ENCODE results near the gene FRMD7. TPM values are rescaled to one million over a fixed set of nuclear protein-coding genes. Genes with fewer than 3 reads are reported as not detected.
"Not testable (repeated sequence)": the region's sequence is repeated elsewhere in the genome, so short reads cannot be mapped to it uniquely, and the experiment has no call there.

Gene FRMD7, protein sequence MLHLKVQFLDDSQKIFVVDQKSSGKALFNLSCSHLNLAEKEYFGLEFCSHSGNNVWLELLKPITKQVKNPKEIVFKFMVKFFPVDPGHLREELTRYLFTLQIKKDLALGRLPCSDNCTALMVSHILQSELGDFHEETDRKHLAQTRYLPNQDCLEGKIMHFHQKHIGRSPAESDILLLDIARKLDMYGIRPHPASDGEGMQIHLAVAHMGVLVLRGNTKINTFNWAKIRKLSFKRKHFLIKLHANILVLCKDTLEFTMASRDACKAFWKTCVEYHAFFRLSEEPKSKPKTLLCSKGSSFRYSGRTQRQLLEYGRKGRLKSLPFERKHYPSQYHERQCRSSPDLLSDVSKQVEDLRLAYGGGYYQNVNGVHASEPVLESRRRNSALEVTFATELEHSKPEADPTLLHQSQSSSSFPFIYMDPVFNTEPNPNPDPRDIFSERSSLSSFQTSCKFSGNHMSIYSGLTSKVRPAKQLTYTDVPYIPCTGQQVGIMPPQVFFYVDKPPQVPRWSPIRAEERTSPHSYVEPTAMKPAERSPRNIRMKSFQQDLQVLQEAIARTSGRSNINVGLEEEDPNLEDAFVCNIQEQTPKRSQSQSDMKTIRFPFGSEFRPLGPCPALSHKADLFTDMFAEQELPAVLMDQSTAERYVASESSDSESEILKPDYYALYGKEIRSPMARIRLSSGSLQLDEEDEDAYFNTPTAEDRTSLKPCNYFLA
- 1 to 10 TPM; 1.6 to 1.7 (median 1.7) TPM for polyA plus RNA-seq (ENCODE audit: insufficient read length in 3 of 3)

GRCh38 chrX:132127743-132128142 lies at the start of gene FRMD7:
FRMD7 (minus strand) TSS chrX:132128020; CDS start chrX:132127844, 176 bp downstream.
- DNase-seq (ENCODE audit: low read depth in 3 of 3, low spot score in 2 of 3): no peak

DNA sequence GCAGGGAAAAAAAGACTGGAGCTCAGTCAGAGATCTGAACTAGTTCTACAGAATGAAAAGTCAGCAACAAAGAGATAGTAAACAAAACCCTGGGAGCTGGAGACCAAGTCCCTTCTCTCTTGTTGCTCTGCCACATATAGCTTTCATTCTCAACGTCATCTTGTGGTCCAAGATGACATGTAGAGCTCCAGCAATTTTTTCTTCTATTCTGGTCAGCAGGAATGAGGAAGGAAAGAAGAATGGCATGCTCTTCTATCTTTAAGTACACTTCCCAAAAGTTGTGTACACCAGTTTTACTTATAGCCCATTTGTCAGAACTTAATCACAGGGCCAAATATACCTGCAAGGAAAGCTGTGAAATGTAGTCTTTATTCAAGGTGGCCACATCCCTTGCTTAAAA lies 45.8 kb upstream of the FRMD7 start:
- DNase-seq (ENCODE audit: low read depth in 3 of 3, low spot score in 2 of 3): no peak

DNA sequence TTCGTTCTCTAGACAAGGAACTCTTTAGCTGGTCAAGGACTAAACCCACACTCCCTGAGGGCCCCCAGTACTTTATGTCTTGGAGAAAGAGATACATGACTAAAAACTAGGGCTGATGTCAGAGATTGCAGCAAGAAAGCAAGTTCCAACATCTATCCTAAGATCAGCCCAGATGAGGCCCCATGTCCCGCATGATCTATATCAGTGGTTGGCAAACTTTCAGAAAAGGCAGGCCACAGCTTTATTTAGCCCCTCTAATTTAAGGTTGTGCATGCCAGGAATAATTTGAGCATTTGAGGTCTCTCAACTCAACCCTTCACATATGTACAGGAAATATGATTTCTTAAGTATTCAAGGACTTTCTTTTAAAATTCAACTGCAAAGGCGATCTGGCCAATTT lies 44.1 kb upstream of the FRMD7 start:
- no peak for DNase-seq (ENCODE audit: low read depth in 3 of 3, low spot score in 2 of 3)

DNA sequence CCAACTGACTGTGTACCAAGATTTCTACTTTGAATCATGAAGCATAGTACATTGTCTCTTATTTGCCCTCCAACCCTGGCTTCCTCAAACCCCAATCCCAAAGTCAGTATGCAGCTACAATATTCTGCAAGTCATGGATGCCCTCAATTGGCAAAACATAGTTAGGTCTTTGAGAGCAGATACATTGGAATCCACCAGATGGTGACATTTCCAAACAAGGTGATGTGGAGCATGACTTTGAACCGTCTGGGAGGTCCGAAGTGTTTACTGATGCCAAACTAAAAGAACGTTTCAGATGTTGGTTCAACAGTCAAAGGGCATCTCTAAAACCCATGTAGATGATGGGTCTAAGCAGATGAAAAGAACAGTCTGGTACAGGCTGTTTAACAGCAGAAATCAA lies 43.7 kb upstream of the FRMD7 start:
- DNase-seq (ENCODE audit: low read depth in 3 of 3, low spot score in 2 of 3): no peak

- no peak for DNase-seq (ENCODE audit: low read depth in 3 of 3, low spot score in 2 of 3)
These were observed 41.7 kb upstream of the FRMD7 start for GRCh38 chrX:132169554-132169953.

DNA sequence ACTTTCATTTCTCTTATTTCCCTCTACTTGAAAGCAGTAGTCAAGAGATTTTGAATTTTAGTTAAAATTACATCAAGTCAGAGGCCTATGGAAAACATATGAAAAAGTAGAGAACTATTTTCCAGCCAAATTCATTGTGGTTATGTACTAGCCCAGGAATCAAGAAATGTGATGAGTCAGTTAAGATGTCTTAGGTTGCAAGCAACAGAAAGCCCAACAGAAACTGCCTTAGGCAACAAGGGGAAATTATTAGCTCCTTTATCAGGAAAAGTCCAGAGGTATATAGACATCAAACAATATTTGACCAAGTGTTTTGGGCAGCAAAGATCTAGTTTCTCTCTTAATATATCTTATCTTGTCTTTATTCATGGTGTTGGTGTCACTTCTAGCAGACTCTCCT lies 37.8 kb upstream of the FRMD7 start:
- no peak for DNase-seq (ENCODE audit: low read depth in 3 of 3, low spot score in 2 of 3)

- no peak for DNase-seq (ENCODE audit: low read depth in 3 of 3, low spot score in 2 of 3)
These were observed 37.2 kb upstream of the FRMD7 start for GRCh38 chrX:132165005-132165404.

DNA sequence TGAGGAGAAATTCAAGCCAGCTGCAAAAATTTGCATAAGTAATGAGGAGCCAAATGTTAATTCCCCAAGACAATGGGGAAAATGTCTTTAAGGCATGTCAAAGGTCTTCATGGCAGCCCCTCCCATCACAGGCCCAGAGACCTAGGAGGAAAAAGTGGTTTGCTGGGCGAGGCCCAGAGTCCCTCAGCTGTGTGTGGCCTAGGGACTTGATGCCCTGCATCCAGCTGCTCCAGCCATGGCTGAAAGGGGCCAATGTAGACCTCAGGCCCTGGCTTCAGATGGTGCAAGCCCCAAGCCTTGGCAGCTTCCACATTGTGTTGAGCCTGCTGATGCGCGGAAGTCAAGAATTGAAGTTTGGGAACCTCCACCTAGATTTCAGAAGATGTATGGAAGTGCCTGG lies 35.3 kb upstream of the FRMD7 start:
- DNase-seq (ENCODE audit: low read depth in 3 of 3, low spot score in 2 of 3): not testable (repeated sequence)

DNA sequence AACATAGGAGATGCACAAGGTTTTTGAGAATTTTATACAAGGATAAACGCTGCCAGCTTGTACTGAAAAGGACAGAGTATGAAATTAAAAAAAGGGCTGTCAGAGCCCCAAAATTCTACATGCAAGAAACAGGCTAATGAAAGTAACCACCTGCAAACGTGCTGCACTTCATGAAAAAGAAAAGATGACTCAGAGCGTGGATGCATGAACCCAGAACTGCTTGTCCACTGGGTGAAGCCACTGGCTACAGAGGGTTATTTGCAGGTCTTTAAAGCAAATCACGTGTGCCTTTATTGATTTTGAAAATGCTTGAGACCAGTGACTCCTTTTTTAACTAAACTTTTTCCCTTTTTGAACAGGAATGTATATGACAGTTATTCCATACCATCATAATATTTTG lies 25.3 kb upstream of the FRMD7 start:
- no peak for DNase-seq (ENCODE audit: low read depth in 3 of 3, low spot score in 2 of 3)

DNA sequence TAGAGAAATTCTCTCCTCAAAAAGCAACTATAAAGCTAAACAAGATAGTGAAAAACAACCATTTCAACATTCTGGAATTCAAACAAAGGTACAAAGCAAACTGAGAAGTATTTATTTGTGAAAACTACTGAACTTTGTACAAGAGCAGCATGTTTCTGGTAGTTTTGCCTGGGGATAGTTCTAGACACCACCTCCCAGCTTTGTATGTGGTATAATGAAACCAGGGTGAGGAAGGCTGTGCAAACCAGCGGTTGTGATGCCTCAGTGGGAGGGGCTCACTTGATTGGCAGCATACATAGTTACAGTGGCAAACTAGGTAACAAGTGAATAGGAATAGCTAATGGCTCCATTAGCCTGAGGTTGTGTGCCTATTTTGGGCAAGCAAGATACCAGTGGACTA lies 18.6 kb upstream of the FRMD7 start:
- DNase-seq (ENCODE audit: low read depth in 3 of 3, low spot score in 2 of 3): no peak

DNA sequence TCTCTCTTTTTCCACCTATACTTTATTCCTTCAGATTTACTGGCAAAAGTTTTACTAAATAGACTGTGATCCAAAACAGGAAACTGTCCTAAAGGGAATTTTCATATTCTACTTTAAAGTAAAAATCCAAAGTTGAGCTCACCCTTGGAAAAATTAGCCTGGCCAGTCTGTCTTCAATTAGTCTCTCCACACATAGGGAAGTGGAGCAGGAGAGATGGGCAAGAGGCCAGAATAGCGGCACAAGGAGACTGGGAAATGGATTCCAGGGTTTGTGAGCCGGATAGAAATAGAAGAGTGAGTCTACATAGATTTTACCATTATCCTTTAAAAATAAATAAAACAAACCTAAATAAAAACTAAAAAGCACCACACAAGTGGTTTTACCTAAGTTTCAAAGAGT lies 16.2 kb upstream of the FRMD7 start:
- DNase-seq (ENCODE audit: low read depth in 3 of 3, low spot score in 2 of 3): no peak

- DNase-seq (ENCODE audit: low read depth in 3 of 3, low spot score in 2 of 3): no peak
These were observed 1.9 kb downstream of the FRMD7 start for GRCh38 chrX:132125906-132126305.

GRCh38 chrX:132120913-132121312 lies 6.9 kb downstream of the FRMD7 start:
- DNase-seq (ENCODE audit: low read depth in 3 of 3, low spot score in 2 of 3): no peak

GRCh38 chrX:132119821-132120515 lies 7.9 kb downstream of the FRMD7 start:
- no peak for DNase-seq (ENCODE audit: low read depth in 3 of 3, low spot score in 2 of 3)

DNA sequence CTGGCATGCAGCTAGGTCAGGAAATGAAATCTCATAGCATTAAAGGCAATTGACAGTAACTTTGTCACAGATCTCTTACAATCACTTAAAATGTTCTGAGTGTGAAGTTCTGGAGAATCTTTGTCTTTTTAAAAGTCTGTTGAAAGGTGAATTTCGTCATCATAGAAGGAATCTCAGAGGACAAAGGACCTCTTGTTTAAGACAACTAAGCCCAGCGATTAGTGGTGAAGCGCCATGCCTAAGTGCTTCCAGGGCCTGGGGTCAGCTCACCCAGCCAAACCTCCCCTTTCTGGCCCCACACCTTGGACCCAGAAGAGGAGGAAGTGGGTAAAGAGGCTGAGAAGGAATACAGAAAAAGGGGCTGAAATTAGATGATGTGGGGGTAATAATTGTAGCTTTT lies 8.5 kb downstream of the FRMD7 start:
- no peak for DNase-seq (ENCODE audit: low read depth in 3 of 3, low spot score in 2 of 3)

- no peak for DNase-seq (ENCODE audit: low read depth in 3 of 3, low spot score in 2 of 3)
These were observed 9.5 kb downstream of the FRMD7 start for GRCh38 chrX:132118358-132118757.

GRCh38 chrX:132115792-132116191 lies 12.0 kb downstream of the FRMD7 start:
- no peak for DNase-seq (ENCODE audit: low read depth in 3 of 3, low spot score in 2 of 3)

- DNase-seq (ENCODE audit: low read depth in 3 of 3, low spot score in 2 of 3): no peak
These were observed 13.2 kb downstream of the FRMD7 start for GRCh38 chrX:132114607-132115006.

GRCh38 chrX:132107291-132107690 lies 20.5 kb downstream of the FRMD7 start:
- DNase-seq (ENCODE audit: low read depth in 3 of 3, low spot score in 2 of 3): no peak

GRCh38 chrX:132101799-132102198 lies 26.0 kb downstream of the FRMD7 start:
- DNase-seq (ENCODE audit: low read depth in 3 of 3, low spot score in 2 of 3): no peak

- DNase-seq (ENCODE audit: low read depth in 3 of 3, low spot score in 2 of 3): no peak
These were observed 26.6 kb downstream of the FRMD7 start for GRCh38 chrX:132101206-132101605.

DNA sequence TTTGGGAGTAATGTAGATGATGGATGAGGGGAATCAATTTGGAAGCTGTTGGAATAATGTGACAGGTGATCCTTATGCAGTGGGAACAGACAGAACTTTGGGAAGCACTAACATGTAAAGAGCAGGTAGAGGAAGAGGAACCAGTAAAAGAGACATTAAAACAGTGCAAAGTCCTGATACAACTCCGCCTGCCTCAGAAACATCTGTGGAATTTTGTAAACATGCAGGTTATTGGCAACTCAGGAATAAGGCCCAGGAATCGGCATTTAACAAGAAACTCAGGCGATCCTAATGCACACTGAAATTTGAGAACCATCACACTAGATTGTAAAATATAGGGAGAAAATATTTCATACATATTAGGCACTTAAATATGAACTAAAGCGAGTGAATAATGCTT lies 29.1 kb downstream of the FRMD7 start:
- DNase-seq (ENCODE audit: low read depth in 3 of 3, low spot score in 2 of 3): not testable (repeated sequence)
